ACC112 (cell line): ENCODE results near the gene SGCE.
A peak's percentile ranks its signal among the peaks of the same experiment; 100 is the strongest.

Experiments
- H2AFZ ChIP-seq: fragments of 200-600 bp; sonication (generic); one replicate; pipeline ENCODE4 v1.6.0; 2017; ENCODE audit warnings: antibody characterized with exemption, low read length; ENCODE audit not compliant: unreplicated experiment
- H3K27ac ChIP-seq: fragments of 200-600 bp; sonication (generic); 2 replicates; pipeline ENCODE4 v1.5.1; 2014; ENCODE audit warnings: low read depth, mild to moderate bottlenecking, antibody characterized with exemption, low read length, moderate library complexity
- H3K27me3 ChIP-seq: fragments of 200-600 bp; sonication (generic); 2 replicates; pipeline ENCODE4 v1.6.1; 2014; ENCODE audit warnings: mild to moderate bottlenecking, antibody characterized with exemption, low read length, moderate library complexity, mixed read lengths; ENCODE audit not compliant: insufficient read depth
- H3K36me3 ChIP-seq: fragments of 200-600 bp; sonication (generic); 2 replicates; pipeline ENCODE4 v1.6.1; 2016; ENCODE audit warnings: mild to moderate bottlenecking, antibody characterized with exemption, low read length, moderate library complexity, mixed read lengths; ENCODE audit not compliant: insufficient read depth
- H3K4me1 ChIP-seq: fragments of 200-600 bp; sonication (generic); one replicate; pipeline ENCODE4 v1.6.1; 2016; ENCODE audit warnings: low read length, mixed read lengths; ENCODE audit not compliant: insufficient read depth, unreplicated experiment, control insufficient read depth
- H3K4me3 ChIP-seq: fragments of 200-600 bp; sonication (generic); 2 replicates; pipeline ENCODE4 v1.5.1; 2014; ENCODE audit warnings: mild to moderate bottlenecking, low read depth, low read length
- H3K79me2 ChIP-seq: fragments of 200-600 bp; sonication (generic); one replicate; pipeline ENCODE4 v1.6.0; 2016; ENCODE audit warnings: low read length; ENCODE audit not compliant: control insufficient read depth, unreplicated experiment, insufficient read depth

SGCE gene

DNA sequence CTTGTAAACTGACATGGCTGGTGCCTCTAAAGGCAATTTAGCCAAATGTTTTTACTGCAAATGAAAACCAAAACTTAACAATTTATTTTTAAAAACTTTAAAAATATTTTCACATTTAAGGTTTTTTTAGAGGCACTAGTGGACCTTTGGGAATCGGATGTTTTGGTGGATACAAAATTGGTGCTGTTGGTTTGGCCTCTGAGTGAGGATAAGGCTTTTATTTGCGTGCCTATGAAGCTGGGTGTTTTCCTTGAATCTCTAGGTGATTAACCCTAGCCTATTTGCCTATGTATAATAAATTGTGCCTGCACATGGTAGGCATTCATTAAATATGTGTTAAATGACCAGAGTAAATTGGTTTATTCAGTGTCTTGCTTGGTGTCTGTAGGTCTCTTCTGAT lies 2.9 kb upstream of the SGCE start:
- Histone ChIP-seq H3K27me3 (no peaks in the 10 kb centered on the region), H3K4me1 (peaks cover 8% of the 10 kb centered on the region), H3K36me3 (no peaks in the 10 kb centered on the region), H3K4me3 (no peak overlapping the region; the same call in 1 of the 2 replicates), H2AFZ (peak overlapping the region; percentile 33), H3K79me2 (peaks cover 20% of the 10 kb centered on the region), H3K27ac (no peak overlapping the region)

GRCh38 chr7:94657771-94658693 lies 2.1 kb upstream of the SGCE start:
- no peak overlapping the region for H3K27ac ChIP-seq
- peaks cover 27% of the 10 kb centered on the region for H3K79me2 ChIP-seq
- no peak overlapping the region for H2AFZ ChIP-seq
- peaks cover 11% of the 10 kb centered on the region for H3K4me1 ChIP-seq
- H3K36me3 ChIP-seq, result no peaks in the 10 kb centered on the region
- no peaks in the 10 kb centered on the region for H3K27me3 ChIP-seq
- H3K4me3 ChIP-seq, result peak overlapping the region; percentile 84; the same call in 1 of the 2 replicates

DNA sequence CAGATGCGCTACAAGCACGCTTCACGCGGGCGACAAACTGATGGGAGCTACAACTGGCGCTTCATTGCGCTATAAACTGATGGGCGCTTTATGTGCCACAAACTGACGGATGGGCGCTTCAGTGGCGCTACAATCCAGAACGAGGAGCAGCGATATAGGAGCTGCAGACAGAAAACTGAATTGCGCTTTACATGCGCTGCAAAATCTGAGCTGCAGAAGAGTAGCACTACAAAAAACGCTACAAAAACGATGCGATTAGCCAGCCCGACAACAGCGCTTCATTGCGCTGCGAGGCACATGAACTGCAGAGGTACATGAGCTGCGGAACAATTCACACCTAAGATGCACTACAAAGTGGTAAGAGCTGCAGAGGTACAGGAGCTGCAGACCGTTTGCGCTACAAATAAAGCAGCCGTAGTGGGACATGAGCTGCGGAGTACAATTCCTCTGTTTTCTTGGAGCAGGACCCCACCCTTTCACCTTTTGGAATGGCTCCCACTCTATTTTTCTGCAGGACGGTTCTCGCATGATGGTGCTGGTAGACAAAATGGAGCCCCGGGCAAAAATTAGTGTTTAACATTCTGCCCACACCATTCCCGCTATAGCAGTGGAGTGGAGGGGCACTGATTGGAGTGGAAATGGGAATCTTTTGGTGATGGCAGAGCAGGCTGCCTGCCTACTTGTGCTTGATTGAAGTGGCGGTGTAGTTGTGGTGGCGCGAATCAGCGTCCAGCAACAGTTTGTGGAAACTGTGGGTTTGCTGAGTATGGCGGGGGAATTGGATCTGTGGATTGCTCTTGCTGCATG lies 1.2 kb upstream of the SGCE start:
- Histone ChIP-seq H3K79me2 (peaks cover 36% of the 10 kb centered on the region), H3K27ac (no peak overlapping the region)

DNA sequence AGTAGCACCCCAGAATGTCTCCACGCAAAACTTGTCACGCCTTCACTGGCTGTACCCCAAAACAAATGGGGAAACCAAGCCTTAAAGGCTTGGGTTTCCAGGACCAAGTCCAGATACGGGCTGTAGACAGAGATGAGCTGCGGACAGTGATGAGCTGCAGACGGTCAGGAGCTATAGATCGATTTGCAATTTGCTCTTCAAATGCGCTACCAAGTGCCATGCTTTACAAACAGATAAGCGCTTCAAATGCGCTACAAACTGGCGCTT lies 658 bp upstream of the SGCE start:
- Histone ChIP-seq H3K4me3 (peak overlapping the region; percentile 84), H3K79me2 (peaks cover 41% of the 10 kb centered on the region), H3K36me3 (no peaks in the 10 kb centered on the region), H3K27ac (no peak overlapping the region), H3K4me1 (peaks cover 18% of the 10 kb centered on the region), H3K27me3 (no peaks in the 10 kb centered on the region), H2AFZ (peak overlapping the region; percentile 78)

More for the DNA sequence above, 1.2 kb upstream of the SGCE start:
- Histone ChIP-seq H2AFZ (peak overlapping the region; percentile 78), H3K27me3 (no peaks in the 10 kb centered on the region), H3K4me3 (peak overlapping the region; percentile 84), H3K36me3 (no peaks in the 10 kb centered on the region), H3K4me1 (peaks cover 18% of the 10 kb centered on the region)

DNA sequence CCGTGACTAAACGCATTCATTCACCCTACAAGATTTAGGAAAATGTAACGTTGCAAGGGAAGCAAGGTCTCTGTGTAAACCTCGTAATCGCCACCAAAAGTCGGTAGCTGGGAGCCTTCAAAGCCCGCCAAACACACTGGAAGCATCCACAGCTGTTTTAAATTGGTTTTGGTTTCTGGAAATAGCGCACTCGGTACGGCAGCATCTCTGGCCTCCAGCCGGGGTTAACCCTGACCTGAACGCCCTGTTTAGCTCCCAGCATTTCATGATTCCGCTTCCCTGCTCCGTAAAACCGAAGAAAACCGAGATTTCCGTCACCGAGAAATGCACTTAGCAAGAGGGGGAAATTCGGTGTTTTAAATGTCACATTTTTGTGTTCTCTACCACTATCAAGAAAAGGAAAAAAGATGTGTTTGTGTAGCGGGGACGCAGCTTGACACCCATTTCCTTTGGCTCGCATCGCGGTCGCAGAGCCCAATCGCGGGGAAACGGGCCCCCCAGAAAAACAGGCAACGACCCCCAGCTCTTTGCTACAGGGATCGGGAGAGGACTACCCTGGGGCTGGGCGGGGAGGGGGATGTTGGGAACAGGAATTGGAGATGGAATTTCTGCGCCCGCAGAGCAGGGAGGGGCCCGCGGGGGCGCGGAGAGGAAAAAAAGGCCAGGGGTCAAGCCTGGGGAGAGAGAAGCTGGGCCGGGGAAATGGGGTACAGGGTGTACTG lies 646 bp downstream of the SGCE start:
- Histone ChIP-seq H2AFZ (peak overlapping the region; percentile 93), H3K27ac (peak overlapping the region; percentile 52), H3K79me2 (peaks cover 53% of the 10 kb centered on the region), H3K36me3 (no peaks in the 10 kb centered on the region), H3K27me3 (no peaks in the 10 kb centered on the region), H3K4me3 (peak overlapping the region; percentile 94), H3K4me1 (peaks cover 27% of the 10 kb centered on the region)

- H3K27ac ChIP-seq, result peak overlapping the region; percentile 52
- H3K79me2 ChIP-seq, result peaks cover 55% of the 10 kb centered on the region
- peak overlapping the region; percentile 94 for H3K4me3 ChIP-seq
These were observed 1.2 kb downstream of the SGCE start for GRCh38 chr7:94654783-94655125.

GRCh38 chr7:94650147-94651051 lies 5.5 kb downstream of the SGCE start:
- peaks cover 90% of the 10 kb centered on the region for H3K79me2 ChIP-seq
- H3K36me3 ChIP-seq, result no peaks in the 10 kb centered on the region
- no peak overlapping the region for H3K27ac ChIP-seq
- no peaks in the 10 kb centered on the region for H3K27me3 ChIP-seq
- peak overlapping the region; percentile 64 for H3K4me3 ChIP-seq
- peaks cover 20% of the 10 kb centered on the region for H3K4me1 ChIP-seq
- H2AFZ ChIP-seq, result peak overlapping the region; percentile 11

More at GRCh38 chr7:94654783-94655125, 1.2 kb downstream of the SGCE start:
- Histone ChIP-seq H2AFZ (peak overlapping the region; percentile 93), H3K4me1 (peaks cover 22% of the 10 kb centered on the region), H3K36me3 (no peaks in the 10 kb centered on the region), H3K27me3 (no peaks in the 10 kb centered on the region)

DNA sequence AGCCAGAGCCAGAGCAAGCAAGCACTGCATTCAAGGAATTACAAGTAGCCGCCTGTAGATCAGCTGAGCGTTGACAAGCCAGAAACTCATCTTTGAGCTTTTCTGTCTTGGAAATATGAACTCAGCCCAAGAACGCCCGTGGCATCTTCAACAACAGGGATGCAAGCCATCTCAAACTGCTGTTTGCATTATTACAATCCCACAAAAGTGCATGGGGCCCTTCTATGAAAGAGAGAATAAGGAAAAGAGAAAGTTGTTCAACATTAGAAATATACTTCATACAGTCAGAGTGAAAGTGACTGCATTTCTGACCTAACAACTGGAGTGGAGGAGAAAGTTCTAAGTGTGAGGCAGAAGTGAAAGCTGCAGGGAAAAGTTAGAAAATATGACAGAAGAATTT lies 6.5 kb downstream of the SGCE start:
- Histone ChIP-seq H2AFZ (no peak overlapping the region), H3K4me3 (peak overlapping the region; percentile 64), H3K79me2 (peaks cover 88% of the 10 kb centered on the region), H3K27ac (no peak overlapping the region), H3K27me3 (no peaks in the 10 kb centered on the region), H3K36me3 (no peaks in the 10 kb centered on the region), H3K4me1 (peaks cover 21% of the 10 kb centered on the region)

DNA sequence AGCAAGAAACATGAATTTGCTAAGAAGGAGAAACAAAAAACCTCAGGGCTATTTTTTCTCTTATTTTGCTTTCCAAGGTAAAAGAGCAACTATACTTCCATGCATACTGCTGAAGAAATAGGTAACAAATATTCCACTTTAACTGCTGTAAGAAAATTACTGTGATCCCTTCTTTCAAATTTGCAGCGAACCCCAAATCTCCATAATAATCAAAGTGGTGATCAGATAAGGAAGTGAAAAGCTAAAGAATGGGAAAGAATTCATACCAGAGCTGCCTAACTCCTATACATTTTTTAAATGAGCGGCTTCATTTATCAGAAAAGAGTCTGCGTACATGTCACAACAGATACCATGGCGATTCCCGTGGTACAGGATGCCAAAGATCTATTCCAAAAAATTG lies 7.2 kb downstream of the SGCE start:
- Histone ChIP-seq H3K27ac (no peak overlapping the region), H3K27me3 (no peaks in the 10 kb centered on the region), H3K4me3 (peak overlapping the region; percentile 64), H2AFZ (no peak overlapping the region), H3K36me3 (no peaks in the 10 kb centered on the region), H3K79me2 (peaks cover 87% of the 10 kb centered on the region), H3K4me1 (peaks cover 28% of the 10 kb centered on the region)

- Histone ChIP-seq H3K79me2 (peaks cover 81% of the 10 kb centered on the region), H3K4me1 (peaks cover 25% of the 10 kb centered on the region), H3K4me3 (no peak overlapping the region), H3K27ac (no peak overlapping the region), H3K36me3 (no peaks in the 10 kb centered on the region), H3K27me3 (no peaks in the 10 kb centered on the region), H2AFZ (no peak overlapping the region)
These were observed 8.6 kb downstream of the SGCE start for GRCh38 chr7:94647295-94647694.
